Keratinocyte (primary cell): ENCODE results near the gene HMG20A. TPM values are rescaled to one million over a fixed set of nuclear protein-coding genes. Genes with fewer than 3 reads are reported as not detected.

Source experiments
- DNase-seq: peaks from one replicate; pipeline ENCODE4 v3.0.0-alpha.2; 2011; ENCODE audit warnings: low read depth, missing footprints, low spot score
- FAIRE-seq: peaks from 2 replicates; lab custom pipeline; 2011; peaks lifted over from hg19 to GRCh38; lab: Jason Lieb, UNC
- H2AFZ ChIP-seq: 2 replicates; pipeline ENCODE4 v1.6.0; 2012; ENCODE audit warnings: low read length, control low read depth, inconsistent platforms; ENCODE audit not compliant: control insufficient read depth
- H3K27ac ChIP-seq: 2 replicates; pipeline ENCODE4 v1.5.1; 2011; ENCODE audit warnings: low read length; ENCODE audit not compliant: control insufficient read depth, insufficient read depth
- H3K27me3 ChIP-seq: 3 replicates; pipeline ENCODE4 v1.6.0; 2011; ENCODE audit warnings: low read length; ENCODE audit not compliant: control insufficient read depth, insufficient read depth; ENCODE audit errors: extremely low read depth
- H3K36me3 ChIP-seq, 2 experiments: 2 replicates in 1 of 2; 3 replicates in 1 of 2; pipeline ENCODE4 v1.5.1; 2011; ENCODE audit warnings: low read length in 2 of 2, mild to moderate bottlenecking in 1 of 2; ENCODE audit not compliant: control insufficient read depth in 2 of 2, insufficient read depth in 2 of 2; ENCODE audit errors: extremely low read depth in 1 of 2
- H3K4me1 ChIP-seq: 3 replicates; pipeline ENCODE4 v1.5.1; 2011; ENCODE audit warnings: low read length; ENCODE audit not compliant: control insufficient read depth, insufficient read depth; ENCODE audit errors: extremely low read depth
- H3K4me2 ChIP-seq: 3 replicates; pipeline ENCODE4 v1.6.0; 2011; ENCODE audit warnings: low read depth, low read length; ENCODE audit not compliant: control insufficient read depth, insufficient read depth; ENCODE audit errors: extremely low read depth
- H3K4me3 ChIP-seq, 3 experiments: fragments of 200-600 bp in 1 of 3; sonication (generic) in 1 of 3; 2 replicates in 2 of 3; 3 replicates in 1 of 3; pipeline ENCODE4 v1.5.1; 2011 to 2016; ENCODE audit warnings: low read length in 3 of 3, mild to moderate bottlenecking in 3 of 3, control low read depth in 2 of 3, inconsistent platforms in 1 of 3, low read depth in 1 of 3, mixed read lengths in 1 of 3, mixed run types in 1 of 3, moderate library complexity in 1 of 3; ENCODE audit not compliant: control insufficient read depth in 2 of 3, insufficient read depth in 2 of 3; ENCODE audit errors: extremely low read depth in 1 of 3
- H3K79me2 ChIP-seq: 2 replicates; pipeline ENCODE4 v1.6.0; 2012; ENCODE audit warnings: low read length; ENCODE audit not compliant: control insufficient read depth, insufficient read depth
- H3K9ac ChIP-seq: 3 replicates; pipeline ENCODE4 v1.6.0; 2011; ENCODE audit warnings: low read length; ENCODE audit not compliant: control insufficient read depth, insufficient read depth; ENCODE audit errors: extremely low read depth
- H3K9me1 ChIP-seq: 3 replicates; pipeline ENCODE4 v1.6.0; 2011; ENCODE audit warnings: low read length; ENCODE audit not compliant: control insufficient read depth, insufficient read depth; ENCODE audit errors: extremely low read depth
- H3K9me3 ChIP-seq: 2 replicates; pipeline ENCODE4 v1.5.1; 2012; ENCODE audit warnings: low read depth, low read length; ENCODE audit not compliant: control insufficient read depth
- H4K20me1 ChIP-seq: 3 replicates; pipeline ENCODE4 v1.6.0; 2011; ENCODE audit warnings: low read length; ENCODE audit not compliant: control insufficient read depth, insufficient read depth; ENCODE audit errors: extremely low read depth
- EZH2 ChIP-seq: IDR thresholded peaks from one replicate; pipeline ENCODE4 v1.6.1; 2012; ENCODE audit warnings: inconsistent platforms, mild to moderate bottlenecking, low read length, moderate library complexity
- dilution Hi-C: fragments of 300-500 bp; cut with MboI; formaldehyde crosslinking; loops from one replicate; pipeline ENCODE4 v1.7.0; 2020; ENCODE audit warnings: low sequenced_read_pairs; ENCODE audit not compliant: extremely low pct_ligation_motif_present
- polyA plus RNA-seq, 5 experiments: library from polyadenylated mRNA; depleted of rRNA in 3 of 5; stranded (reverse) in 3 of 5; stranded (forward) in 1 of 5; unstranded in 1 of 5; fragments of >200 nt; gene quantifications; 1 replicate in 1 of 5; 2 replicates in 3 of 5; 3 replicates in 1 of 5; pipeline versions ENCODE4 v1.2.1 to v1.2.3, GENCODE V29; 2011 to 2012; ENCODE audit warnings: missing spikeins in 2 of 5, low read depth in 1 of 5, low replicate concordance in 1 of 5
- TF ChIP-seq, protein P1 (sequence below), 3 experiments: IDR thresholded peaks in 1 of 3; conservative IDR thresholded peaks in 1 of 3; optimal IDR thresholded peaks in 1 of 3; 2 replicates in 2 of 3; 3 replicates in 1 of 3; pipeline versions ENCODE3 to v1.5.1; 2011; ENCODE audit warnings: low read length in 3 of 3, mild to moderate bottlenecking in 3 of 3, moderate library complexity in 2 of 3, control low read depth in 1 of 3, inconsistent platforms in 1 of 3; ENCODE audit not compliant: insufficient read depth in 2 of 3; ENCODE audit errors: extremely low read depth in 1 of 3

Gene HMG20A
- polyA plus RNA-seq, 1 donor (not counting 4 experiments of a cell fraction or from before 2014, with no cell fraction given) = 44.6 TPM

DNA sequence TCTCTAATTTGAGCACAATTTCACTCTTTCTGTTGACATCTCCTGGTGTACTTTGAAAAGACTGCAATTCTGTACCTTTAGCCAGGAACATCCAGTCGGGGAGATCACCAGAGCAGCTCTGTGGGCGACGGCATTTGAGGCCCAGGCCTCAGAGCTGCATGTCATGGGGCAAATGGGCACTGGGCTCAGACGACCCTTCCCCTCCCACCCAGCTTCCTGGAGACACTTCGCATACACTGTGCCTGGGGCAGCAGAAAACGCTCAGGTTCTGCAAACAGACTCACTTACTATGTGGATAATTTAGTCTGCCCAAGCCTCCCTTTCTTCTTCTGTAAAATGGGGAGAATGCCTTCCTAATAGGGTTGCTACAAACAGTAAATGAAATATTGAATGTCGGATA is 96.9 kb downstream of the HMG20A start:
- no peak for FAIRE-seq
- H3K9me3 ChIP-seq = no peaks in the 10 kb centered on the region
- no peak overlapping the region for H3K27ac ChIP-seq
- no peaks in the 10 kb centered on the region for H3K79me2 ChIP-seq
- no peaks in the 10 kb centered on the region for H3K9me1 ChIP-seq
- no peaks in the 10 kb centered on the region for H3K27me3 ChIP-seq
- dilution Hi-C loops = no loop called here
- no peak for DNase-seq
- no peak overlapping the region for H3K4me3 ChIP-seq
- H3K4me1 ChIP-seq = no peaks in the 10 kb centered on the region
- TF ChIP-seq EZH2 = no peak
- TF ChIP-seq, protein P1, sequence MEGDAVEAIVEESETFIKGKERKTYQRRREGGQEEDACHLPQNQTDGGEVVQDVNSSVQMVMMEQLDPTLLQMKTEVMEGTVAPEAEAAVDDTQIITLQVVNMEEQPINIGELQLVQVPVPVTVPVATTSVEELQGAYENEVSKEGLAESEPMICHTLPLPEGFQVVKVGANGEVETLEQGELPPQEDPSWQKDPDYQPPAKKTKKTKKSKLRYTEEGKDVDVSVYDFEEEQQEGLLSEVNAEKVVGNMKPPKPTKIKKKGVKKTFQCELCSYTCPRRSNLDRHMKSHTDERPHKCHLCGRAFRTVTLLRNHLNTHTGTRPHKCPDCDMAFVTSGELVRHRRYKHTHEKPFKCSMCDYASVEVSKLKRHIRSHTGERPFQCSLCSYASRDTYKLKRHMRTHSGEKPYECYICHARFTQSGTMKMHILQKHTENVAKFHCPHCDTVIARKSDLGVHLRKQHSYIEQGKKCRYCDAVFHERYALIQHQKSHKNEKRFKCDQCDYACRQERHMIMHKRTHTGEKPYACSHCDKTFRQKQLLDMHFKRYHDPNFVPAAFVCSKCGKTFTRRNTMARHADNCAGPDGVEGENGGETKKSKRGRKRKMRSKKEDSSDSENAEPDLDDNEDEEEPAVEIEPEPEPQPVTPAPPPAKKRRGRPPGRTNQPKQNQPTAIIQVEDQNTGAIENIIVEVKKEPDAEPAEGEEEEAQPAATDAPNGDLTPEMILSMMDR (optimal IDR thresholded peaks at IDR 0.05 in 1 of 3, IDR thresholded peaks at IDR 0.05 in 1 of 3, conservative IDR thresholded peaks at IDR 0.05 in 1 of 3; ENCODE audit: extremely low read depth in 1 of 3, insufficient read depth in 2 of 3, low read length in 3 of 3) = no peak
- H3K9ac ChIP-seq = no peak overlapping the region
- no peaks in the 10 kb centered on the region for H3K36me3 ChIP-seq
- H2AFZ ChIP-seq = no peak overlapping the region
- no peak overlapping the region for H3K4me2 ChIP-seq
- H4K20me1 ChIP-seq = no peaks in the 10 kb centered on the region

DNA sequence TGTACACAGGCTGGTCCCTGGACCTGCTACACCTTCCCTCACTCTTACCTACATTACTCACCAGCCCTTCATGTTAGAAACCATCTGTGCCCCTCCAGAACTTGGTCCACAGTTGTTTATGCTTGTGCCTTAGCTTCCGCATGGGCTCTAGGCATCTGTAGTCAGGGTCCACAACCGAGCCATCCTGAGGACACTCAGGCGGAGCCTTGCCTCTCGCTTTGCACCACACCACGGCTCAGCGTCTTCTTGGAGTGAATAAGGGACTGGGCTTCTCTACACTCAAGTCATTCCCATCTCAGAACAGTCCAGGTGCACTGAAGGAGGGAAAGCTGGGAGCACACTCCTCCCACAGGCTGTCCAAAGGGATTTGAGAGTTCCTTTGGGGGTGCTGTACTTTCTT is 97.8 kb downstream of the HMG20A start:
- H3K4me2 ChIP-seq = no peak overlapping the region
- no peaks in the 10 kb centered on the region for H3K4me1 ChIP-seq
- no peaks in the 10 kb centered on the region for H3K9me1 ChIP-seq
- no peak overlapping the region for H3K4me3 ChIP-seq
- DNase-seq = no peak
- H2AFZ ChIP-seq = no peak overlapping the region
- no peaks in the 10 kb centered on the region for H4K20me1 ChIP-seq
- no peak overlapping the region for H3K27ac ChIP-seq
- H3K9ac ChIP-seq = no peak overlapping the region
- FAIRE-seq = no peak
- no peaks in the 10 kb centered on the region for H3K79me2 ChIP-seq
- H3K27me3 ChIP-seq = no peaks in the 10 kb centered on the region
- H3K36me3 ChIP-seq = no peaks in the 10 kb centered on the region
- dilution Hi-C loops = no loop called here
- H3K9me3 ChIP-seq = no peaks in the 10 kb centered on the region
- TF ChIP-seq, protein P1 (optimal IDR thresholded peaks at IDR 0.05 in 1 of 3, IDR thresholded peaks at IDR 0.05 in 1 of 3, conservative IDR thresholded peaks at IDR 0.05 in 1 of 3; ENCODE audit: extremely low read depth in 1 of 3, insufficient read depth in 2 of 3, low read length in 3 of 3) = no peak
- TF ChIP-seq EZH2 = no peak
